Panc1 (cell line): ENCODE measurements around the gene OR9A4. TPM values are rescaled to one million over a fixed set of nuclear protein-coding genes. Genes with fewer than 3 reads are reported as not detected.

Experiments
- ATAC-seq: fragments of 200-7000 bp; cut with Tn5 transposase; 2 replicates; pipeline ENCODE4 v1.9.1; 2020; ENCODE audit warnings: mild to moderate bottlenecking, moderate library complexity
- BruUV-seq: library from RNA; stranded (reverse); fragments of 400-500 nt; replicated peaks from 2 replicates; lab custom pipeline; 2021; lab: Mats Ljungman, UMichigan
- CTCF ChIA-PET: fragments of 300-600 bp; sonication (Branson Sonifier 250); formaldehyde crosslinking; loops from one replicate; lab custom pipeline; 2022; ENCODE audit warnings: antibody characterized with exemption; lab: Charles Lee
- POLR2A ChIA-PET: fragments of 300-600 bp; sonication (Branson Sonifier 250); formaldehyde crosslinking; loops from one replicate; lab custom pipeline; 2022; ENCODE audit warnings: antibody characterized with exemption; lab: Charles Lee
- DNase-seq: peaks from one replicate; pipeline ENCODE4 v3.0.0-alpha.2; 2010; ENCODE audit warnings: low read depth, low spot score
- H3K27ac ChIP-seq: 2 replicates; pipeline ENCODE4 v1.5.1; 2011; ENCODE audit warnings: mild to moderate bottlenecking, low read length, inconsistent platforms
- H3K27me3 ChIP-seq: fragments of 200-500 bp; sonication (Bioruptor generic); 2 replicates; pipeline ENCODE4 v1.6.0; 2014; ENCODE audit warnings: low read length, inconsistent platforms; ENCODE audit not compliant: control insufficient read depth, insufficient read depth
- H3K36me3 ChIP-seq: fragments of 200-500 bp; sonication (Bioruptor generic); 2 replicates; pipeline ENCODE4 v1.5.1; 2014; ENCODE audit warnings: inconsistent platforms, mild to moderate bottlenecking, low read length, moderate library complexity; ENCODE audit not compliant: control insufficient read depth, insufficient read depth
- H3K4me1 ChIP-seq: 2 replicates; pipeline ENCODE4 v1.5.1; 2011; ENCODE audit warnings: inconsistent platforms, mild to moderate bottlenecking, low read length, moderate library complexity; ENCODE audit not compliant: control insufficient read depth, insufficient read depth
- H3K4me3 ChIP-seq, 2 experiments: 2 replicates each; pipeline ENCODE4 v1.5.1; 2011 to 2012; ENCODE audit warnings: low read depth in 2 of 2, low read length in 2 of 2, mild to moderate bottlenecking in 2 of 2, inconsistent platforms in 1 of 2, moderate library complexity in 1 of 2
- H3K9me3 ChIP-seq: fragments of 200-500 bp; sonication (Bioruptor generic); 2 replicates; pipeline ENCODE4 v1.5.1; 2014; ENCODE audit warnings: low read depth, mild to moderate bottlenecking, inconsistent platforms, low read length, moderate library complexity; ENCODE audit not compliant: control insufficient read depth, insufficient read depth
- POLR2AphosphoS5 ChIP-seq: IDR thresholded peaks from 2 replicates; pipeline ENCODE4 v1.6.1; 2012; ENCODE audit warnings: mild to moderate bottlenecking, low read depth, low read length, moderate library complexity
- SIN3A ChIP-seq: IDR thresholded peaks from 2 replicates; pipeline ENCODE4 v1.6.1; 2012; ENCODE audit warnings: low read depth, mild to moderate bottlenecking, low read length, moderate library complexity, borderline replicate concordance; ENCODE audit not compliant: insufficient read depth
- TCF7L2 ChIP-seq: IDR thresholded peaks from 2 replicates; pipeline ENCODE4 v1.6.1; 2011; ENCODE audit warnings: mild to moderate bottlenecking, low read depth, low read length, inconsistent platforms
- in situ Hi-C: cut with HindIII; loops from 2 replicates; pipeline ENCODE4 v1.10.0; 2016; ENCODE audit warnings: low sequenced_read_pairs, low pct_unique_long_range_greater_than_20kb
- intact Hi-C: fragments of 100-400 bp; cut with micrococcal nuclease; formaldehyde crosslinking; loops from one replicate; pipeline ENCODE4 v1.10.0; 2022; ENCODE audit not compliant: unreplicated experiment
- total RNA-seq: library from RNA; stranded (reverse); gene quantifications from one replicate; pipeline ENCODE4 v1.2.1, GENCODE V29; 2021; ENCODE audit not compliant: unreplicated experiment
- TF ChIP-seq, protein P1 (sequence below), 2 experiments: IDR thresholded peaks; 2 replicates each; pipeline ENCODE4 v1.6.1; 2011 to 2012; ENCODE audit warnings: low read depth in 2 of 2, control low read depth in 1 of 2, low read length in 1 of 2, mild to moderate bottlenecking in 1 of 2, moderate library complexity in 1 of 2; ENCODE audit not compliant: insufficient read depth in 1 of 2
- TF ChIP-seq, protein P2 (sequence below): fragments of 450-650 bp; IDR thresholded peaks from 2 replicates; pipeline ENCODE4 v1.5.1; 2017; ENCODE audit warnings: mild to moderate bottlenecking

The OR9A4 gene
- total RNA-seq, 1 experiment from 2014 or later: not detected

DNA sequence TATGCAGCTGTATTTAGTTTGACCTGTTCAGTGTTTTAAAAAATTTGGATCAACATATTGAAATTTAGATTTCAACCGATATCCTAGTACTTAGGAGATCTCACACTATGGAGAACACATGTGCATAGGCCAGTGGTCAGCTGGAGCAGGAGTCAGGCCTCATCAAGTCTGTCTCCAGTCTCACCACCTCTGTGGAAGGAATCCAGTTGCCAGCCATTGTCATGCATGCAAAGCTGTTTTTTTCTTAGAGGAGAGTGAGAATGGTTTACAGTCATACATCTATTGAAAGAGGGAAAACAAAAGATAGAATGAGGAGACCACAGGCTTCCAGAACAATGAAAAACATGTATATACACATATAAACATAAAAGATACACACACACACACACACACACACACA lies 38.1 kb downstream of the OR9A4 start:
- Histone ChIP-seq H3K27me3 (no peaks in the 10 kb centered on the region), H3K4me3 (no peak overlapping the region), H3K4me1 (no peaks in the 10 kb centered on the region), H3K27ac (no peak overlapping the region), H3K36me3 (no peaks in the 10 kb centered on the region), H3K9me3 (no peaks in the 10 kb centered on the region)
- DNase-seq (no peak), ATAC-seq (no peak)
- BruUV-seq: no TSS peak
- intact Hi-C loops (no loop called here), in situ Hi-C loops (no loop called here)
- ChIA-PET CTCF (interaction anchor here (0.5 kb wide), 1 partner anchor 298 kb away, joined by 10 read pairs; no protein-coding TSS in a partner anchor), POLR2A (no interaction called here)
- no peak for TF ChIP-seq SIN3A
- no peak for TF ChIP-seq TCF7L2
- TF ChIP-seq, protein P1, sequence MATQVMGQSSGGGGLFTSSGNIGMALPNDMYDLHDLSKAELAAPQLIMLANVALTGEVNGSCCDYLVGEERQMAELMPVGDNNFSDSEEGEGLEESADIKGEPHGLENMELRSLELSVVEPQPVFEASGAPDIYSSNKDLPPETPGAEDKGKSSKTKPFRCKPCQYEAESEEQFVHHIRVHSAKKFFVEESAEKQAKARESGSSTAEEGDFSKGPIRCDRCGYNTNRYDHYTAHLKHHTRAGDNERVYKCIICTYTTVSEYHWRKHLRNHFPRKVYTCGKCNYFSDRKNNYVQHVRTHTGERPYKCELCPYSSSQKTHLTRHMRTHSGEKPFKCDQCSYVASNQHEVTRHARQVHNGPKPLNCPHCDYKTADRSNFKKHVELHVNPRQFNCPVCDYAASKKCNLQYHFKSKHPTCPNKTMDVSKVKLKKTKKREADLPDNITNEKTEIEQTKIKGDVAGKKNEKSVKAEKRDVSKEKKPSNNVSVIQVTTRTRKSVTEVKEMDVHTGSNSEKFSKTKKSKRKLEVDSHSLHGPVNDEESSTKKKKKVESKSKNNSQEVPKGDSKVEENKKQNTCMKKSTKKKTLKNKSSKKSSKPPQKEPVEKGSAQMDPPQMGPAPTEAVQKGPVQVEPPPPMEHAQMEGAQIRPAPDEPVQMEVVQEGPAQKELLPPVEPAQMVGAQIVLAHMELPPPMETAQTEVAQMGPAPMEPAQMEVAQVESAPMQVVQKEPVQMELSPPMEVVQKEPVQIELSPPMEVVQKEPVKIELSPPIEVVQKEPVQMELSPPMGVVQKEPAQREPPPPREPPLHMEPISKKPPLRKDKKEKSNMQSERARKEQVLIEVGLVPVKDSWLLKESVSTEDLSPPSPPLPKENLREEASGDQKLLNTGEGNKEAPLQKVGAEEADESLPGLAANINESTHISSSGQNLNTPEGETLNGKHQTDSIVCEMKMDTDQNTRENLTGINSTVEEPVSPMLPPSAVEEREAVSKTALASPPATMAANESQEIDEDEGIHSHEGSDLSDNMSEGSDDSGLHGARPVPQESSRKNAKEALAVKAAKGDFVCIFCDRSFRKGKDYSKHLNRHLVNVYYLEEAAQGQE (IDR thresholded peaks at IDR 0.05; ENCODE audit: insufficient read depth in 1 of 2, low read depth in 2 of 2, low read length in 1 of 2): no peak
- TF ChIP-seq POLR2AphosphoS5: no peak
- TF ChIP-seq, protein P2, sequence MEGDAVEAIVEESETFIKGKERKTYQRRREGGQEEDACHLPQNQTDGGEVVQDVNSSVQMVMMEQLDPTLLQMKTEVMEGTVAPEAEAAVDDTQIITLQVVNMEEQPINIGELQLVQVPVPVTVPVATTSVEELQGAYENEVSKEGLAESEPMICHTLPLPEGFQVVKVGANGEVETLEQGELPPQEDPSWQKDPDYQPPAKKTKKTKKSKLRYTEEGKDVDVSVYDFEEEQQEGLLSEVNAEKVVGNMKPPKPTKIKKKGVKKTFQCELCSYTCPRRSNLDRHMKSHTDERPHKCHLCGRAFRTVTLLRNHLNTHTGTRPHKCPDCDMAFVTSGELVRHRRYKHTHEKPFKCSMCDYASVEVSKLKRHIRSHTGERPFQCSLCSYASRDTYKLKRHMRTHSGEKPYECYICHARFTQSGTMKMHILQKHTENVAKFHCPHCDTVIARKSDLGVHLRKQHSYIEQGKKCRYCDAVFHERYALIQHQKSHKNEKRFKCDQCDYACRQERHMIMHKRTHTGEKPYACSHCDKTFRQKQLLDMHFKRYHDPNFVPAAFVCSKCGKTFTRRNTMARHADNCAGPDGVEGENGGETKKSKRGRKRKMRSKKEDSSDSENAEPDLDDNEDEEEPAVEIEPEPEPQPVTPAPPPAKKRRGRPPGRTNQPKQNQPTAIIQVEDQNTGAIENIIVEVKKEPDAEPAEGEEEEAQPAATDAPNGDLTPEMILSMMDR: no peak

DNA sequence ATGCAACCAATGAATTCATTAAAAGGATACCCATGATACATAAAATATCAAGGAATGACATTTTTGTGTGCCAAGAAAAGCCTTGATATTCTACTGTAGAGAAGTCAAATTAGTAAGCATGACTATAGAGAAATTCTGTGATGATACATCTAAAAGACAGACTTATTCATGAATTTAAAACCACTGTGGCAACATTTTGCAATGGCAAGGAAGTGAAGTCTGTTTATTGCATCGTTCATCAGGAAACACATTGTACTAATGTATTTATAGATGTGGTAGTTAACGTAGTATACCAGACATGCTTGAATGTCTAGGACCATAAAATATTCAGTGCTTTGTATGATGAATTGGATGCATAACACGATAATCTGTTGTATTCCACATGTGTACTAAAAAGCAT lies 39.9 kb downstream of the OR9A4 start:
- no TSS peak for BruUV-seq
- H3K27ac ChIP-seq: no peak overlapping the region
- POLR2A ChIA-PET: no interaction called here

DNA sequence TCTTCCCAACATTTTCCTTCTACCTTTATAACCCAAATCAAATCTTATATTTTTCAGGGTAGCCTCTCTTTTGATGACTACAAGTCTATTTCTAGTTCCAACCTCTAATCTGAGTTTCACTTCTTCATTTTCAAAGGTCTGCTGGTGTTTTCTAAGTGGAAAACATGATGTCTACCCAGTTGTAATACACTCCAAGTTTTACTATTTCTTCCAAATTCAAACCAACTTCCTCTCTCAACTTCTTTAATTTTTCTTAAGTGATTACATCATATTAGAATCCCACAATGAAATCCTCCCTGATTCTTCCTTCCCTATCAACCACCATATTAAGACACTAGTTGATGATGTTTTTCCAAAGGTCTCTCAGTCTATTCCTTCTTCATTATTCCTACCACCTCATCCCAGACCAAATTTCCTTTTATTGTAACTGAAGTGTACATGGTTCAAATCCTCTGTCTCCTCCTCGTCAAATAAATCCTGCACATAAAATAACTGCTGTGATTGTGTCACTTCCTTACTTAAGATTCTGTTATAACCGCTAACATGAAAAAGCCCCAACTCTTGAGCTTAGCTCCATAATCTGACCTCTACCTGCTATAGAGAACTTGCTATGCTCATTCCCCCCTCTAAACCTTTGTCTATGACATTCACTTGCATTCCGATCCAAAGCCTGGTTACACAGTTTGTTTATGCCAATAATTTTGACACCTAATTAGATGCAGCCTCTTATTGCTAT lies 44.7 kb downstream of the OR9A4 start:
- POLR2A ChIA-PET: no interaction called here
- Histone ChIP-seq H3K4me1 (no peaks in the 10 kb centered on the region), H3K36me3 (no peaks in the 10 kb centered on the region), H3K27me3 (no peaks in the 10 kb centered on the region), H3K9me3 (no peaks in the 10 kb centered on the region), H3K27ac (no peak overlapping the region), H3K4me3 (no peak overlapping the region)
- in situ Hi-C loops: no loop called here
- no TSS peak for BruUV-seq
- TF ChIP-seq TCF7L2: no peak
- TF ChIP-seq, protein P2: no peak
- TF ChIP-seq SIN3A: no peak
- TF ChIP-seq, protein P1 (IDR thresholded peaks at IDR 0.05; ENCODE audit: insufficient read depth in 1 of 2, low read depth in 2 of 2, low read length in 1 of 2): no peak
- no peak for TF ChIP-seq POLR2AphosphoS5
- CTCF ChIA-PET: no interaction called here
- no peak for DNase-seq
- no peak for ATAC-seq
- intact Hi-C loops: no loop called here

More for the DNA sequence above, 39.9 kb downstream of the OR9A4 start:
- Histone ChIP-seq H3K4me3 (no peak overlapping the region), H3K4me1 (no peaks in the 10 kb centered on the region), H3K27me3 (no peaks in the 10 kb centered on the region), H3K9me3 (no peaks in the 10 kb centered on the region), H3K36me3 (no peaks in the 10 kb centered on the region)
- no peak for TF ChIP-seq POLR2AphosphoS5
- CTCF ChIA-PET: no interaction called here
- in situ Hi-C loops (no loop called here), intact Hi-C loops (no loop called here)
- ATAC-seq (no peak), DNase-seq (no peak)
